Daoy (cell line): Measurements from ENCODE around the gene QRFP. TPM values are rescaled to one million over a fixed set of nuclear protein-coding genes. Genes with fewer than 3 reads are reported as not detected.

Experiments used
- DNase-seq: peaks from one replicate; pipeline ENCODE4 v3.0.0-alpha.2; 2015; ENCODE audit warnings: low read depth
- total RNA-seq: library from RNA; depleted of rRNA; stranded (reverse); fragments of >200 nt; shearing (Covaris generic); gene quantifications from 2 replicates; pipeline ENCODE4 v1.2.3, GENCODE V29; 2014

The QRFP gene
- total RNA-seq, 1 experiment from 2014 or later, result not detected

- no peak for DNase-seq
These were observed 24.5 kb downstream of the QRFP start for GRCh38 chr9:130872093-130872492.

- no peak for DNase-seq
These were observed 25.1 kb downstream of the QRFP start for GRCh38 chr9:130871395-130872062.

- peak; percentile 63 for DNase-seq
These were observed 25.9 kb downstream of the QRFP start for GRCh38 chr9:130870491-130871381.

GRCh38 chr9:130869250-130869649 is 27.4 kb downstream of the QRFP start:
- no peak for DNase-seq

- DNase-seq, result no peak
These were observed 28.4 kb downstream of the QRFP start for GRCh38 chr9:130868230-130868629.

GRCh38 chr9:130867556-130867955 is 29.1 kb downstream of the QRFP start:
- DNase-seq, result no peak

GRCh38 chr9:130866474-130866965 is 30.1 kb downstream of the QRFP start:
- DNase-seq, result peak; percentile 87

GRCh38 chr9:130865921-130866320 is 30.7 kb downstream of the QRFP start:
- no peak for DNase-seq

- DNase-seq, result no peak
These were observed 32.1 kb downstream of the QRFP start for GRCh38 chr9:130864541-130864940.

GRCh38 chr9:130862747-130863146 is 33.9 kb downstream of the QRFP start:
- DNase-seq, result no peak

GRCh38 chr9:130862217-130862616 is 34.4 kb downstream of the QRFP start:
- DNase-seq, result no peak

GRCh38 chr9:130861372-130862180 is 35.0 kb downstream of the QRFP start:
- no peak for DNase-seq

- DNase-seq, result peak; percentile 99
These were observed 35.9 kb downstream of the QRFP start for GRCh38 chr9:130860458-130861316.

- no peak for DNase-seq
These were observed 37.6 kb downstream of the QRFP start for GRCh38 chr9:130858739-130859705.

GRCh38 chr9:130857864-130858738 is 38.5 kb downstream of the QRFP start:
- DNase-seq, result peak; percentile 92

GRCh38 chr9:130856474-130856873 is 40.1 kb downstream of the QRFP start:
- DNase-seq, result no peak

- no peak for DNase-seq
These were observed 41.8 kb downstream of the QRFP start for GRCh38 chr9:130854835-130855234.

- DNase-seq, result no peak
These were observed 42.5 kb downstream of the QRFP start for GRCh38 chr9:130854092-130854491.

- DNase-seq, result no peak
These were observed 43.8 kb downstream of the QRFP start for GRCh38 chr9:130852801-130853200.
